Small intestine (tissue), 16 donors: ENCODE results near the gene NRN1L. TPM values are rescaled to one million over a fixed set of nuclear protein-coding genes. Genes with fewer than 3 reads are reported as not detected.
"Not testable (repeated sequence)": the region's sequence is repeated elsewhere in the genome, so short reads cannot be mapped to it uniquely, and the experiment has no call there.

Experiments used
- DNase-seq, 2 donors: peaks; one replicate each; pipeline versions ENCODE4 v3.0.0 to v3.0.0-alpha.2; 2013
- FAIRE-seq: peaks from 2 replicates; lab custom pipeline; 2012; peaks lifted over from hg19 to GRCh38; lab: Jason Lieb, UNC
- H3K27ac ChIP-seq, 3 donors: one replicate each; pipeline ENCODE4 v1.5.1; 2013; ENCODE audit warnings: low read length in 2 of 3, mild to moderate bottlenecking in 2 of 3, control low read depth in 1 of 3, inconsistent platforms in 1 of 3, low read depth in 1 of 3, moderate library complexity in 1 of 3
- H3K27me3 ChIP-seq, 3 donors: one replicate each; pipeline ENCODE4 v1.6.1; 2013; ENCODE audit warnings: low read length in 3 of 3, inconsistent platforms in 1 of 3; ENCODE audit not compliant: control insufficient read depth in 3 of 3, insufficient read depth in 3 of 3
- H3K36me3 ChIP-seq, 3 donors: one replicate each; pipeline ENCODE4 v1.6.1; 2013; ENCODE audit warnings: low read length in 3 of 3, inconsistent platforms in 1 of 3, low read depth in 1 of 3, mild to moderate bottlenecking in 1 of 3, moderate library complexity in 1 of 3; ENCODE audit not compliant: control insufficient read depth in 3 of 3, insufficient read depth in 2 of 3
- H3K4me1 ChIP-seq, 3 donors: one replicate each; pipeline ENCODE4 v1.6.1; 2013; ENCODE audit warnings: low read length in 2 of 3, inconsistent platforms in 1 of 3, low read depth in 1 of 3, mild to moderate bottlenecking in 1 of 3, moderate library complexity in 1 of 3; ENCODE audit not compliant: control insufficient read depth in 3 of 3, insufficient read depth in 2 of 3
- H3K4me3 ChIP-seq, 3 donors: one replicate each; pipeline ENCODE4 v1.5.1; 2013; ENCODE audit warnings: low read length in 3 of 3, control low read depth in 1 of 3, inconsistent platforms in 1 of 3, low read depth in 1 of 3, mild to moderate bottlenecking in 1 of 3, moderate library complexity in 1 of 3
- H3K9me3 ChIP-seq, 2 donors: one replicate each; pipeline ENCODE4 v1.6.1; 2013; ENCODE audit warnings: low read depth in 1 of 2, low read length in 1 of 2; ENCODE audit not compliant: control insufficient read depth in 2 of 2, insufficient read depth in 1 of 2
- WGBS, 3 donors: extraction: QIAGEN DNeasy Blood & Tissue Kit; methylation state at CpG; one replicate each; pipeline ENCODE4 v1.1.7; 2013; 5-methylcytosine and 5-hydroxymethylcytosine counted together
- long read RNA-seq, 10 donors: transcript quantifications; one replicate each; lab custom pipeline, GENCODE V29; 2026
- polyA plus RNA-seq, 4 donors: library from polyadenylated mRNA; stranded (reverse) in 3 of 4; unstranded in 1 of 4; fragments of 200-250 nt in 3 of 4; fragments of 120-200 nt in 1 of 4; gene quantifications; one replicate each; pipeline versions ENCODE4 v1.2.1 to v1.2.3, GENCODE V29; 2013
- donor health status: healthy with polysubstance abuse.
- donor health status: control.
- donor health status: control.
- donor health status: Bipolar disorder and iron deficiency.
- donor health status: healthy.

Gene NRN1L
- 1 to 10 TPM in 3 of 4 donors, under 1 TPM in 1; 0.69 to 6.0 (median 2.0) TPM for polyA plus RNA-seq
- long read RNA-seq, donor 1, result 0 reads
- long read RNA-seq, donor 2, result 0 reads
- long read RNA-seq, donor 3, result 0 reads
- long read RNA-seq, donor 4, result 0 reads
- long read RNA-seq, donor 5, result 0 reads
- long read RNA-seq, donor 6, result 0 reads
- long read RNA-seq, donor 7, partial matches to known transcripts, result 0 of 2 reads
- long read RNA-seq, donor 7, other reads (novel, unspliced or antisense), result 0 of 2 reads
- long read RNA-seq, donor 8, result 0 reads
- long read RNA-seq, donor 9, result 0 reads
- long read RNA-seq, donor 10, result 0 reads

GRCh38 chr16:67884684-67885083 is at the start of gene NRN1L:
NRN1L (plus strand) TSS chr16:67884885; CDS start chr16:67884904, 19 bp downstream.
- peaks cover 0 to 24% (median 0%) of the 10 kb centered on the region in 3 donors for H3K4me1 ChIP-seq
- peaks cover 9 to 79% (median 28%) of the 10 kb centered on the region in 3 donors for H3K36me3 ChIP-seq
- no peaks in the 10 kb centered on the region for H3K27me3 ChIP-seq
- FAIRE-seq (no peak), DNase-seq (peak; percentile 31 to 57)
- H3K4me3 ChIP-seq, result no peak within 1 kb of the TSS
- 53 to 73% (median 61%) methylated on average over 22 of the region's 22 CpGs for WGBS, 3 donors
- peak within 1 kb of the TSS in 2 of 3 donors; percentile 36 to 82 for H3K27ac ChIP-seq
- no peaks in the 10 kb centered on the region for H3K9me3 ChIP-seq

GRCh38 chr16:67837190-67837589 is 47.5 kb upstream of the NRN1L start:
- not testable (repeated sequence) for H3K27ac ChIP-seq, H3K4me3 ChIP-seq, H3K36me3 ChIP-seq, H3K27me3 ChIP-seq, H3K4me1 ChIP-seq, H3K9me3 ChIP-seq, FAIRE-seq
- peak; percentile 32 to 73 for DNase-seq
- WGBS, 3 donors, result 25 to 70% (median 37%) methylated on average over 7 to 10 of the region's 10 CpGs

GRCh38 chr16:67837811-67838210 is 46.9 kb upstream of the NRN1L start:
- 72 to 84% (median 72%) methylated on average over 2 of the region's 2 CpGs for WGBS, 3 donors
- H3K9me3 ChIP-seq, result no peaks in the 10 kb centered on the region
- no peaks in the 10 kb centered on the region for H3K36me3 ChIP-seq
- H3K4me3 ChIP-seq, result no peak overlapping the region
- DNase-seq (no peak), FAIRE-seq (no peak)
- no peak overlapping the region for H3K27ac ChIP-seq
- H3K27me3 ChIP-seq, result no peaks in the 10 kb centered on the region
- peaks cover 0 to 3% (median 3%) of the 10 kb centered on the region in 3 donors for H3K4me1 ChIP-seq

GRCh38 chr16:67841198-67841815 is 43.4 kb upstream of the NRN1L start:
- H3K27ac ChIP-seq, result peak overlapping the region in 2 of 3 donors; percentile 95 to 99
- H3K9me3 ChIP-seq, result no peaks in the 10 kb centered on the region
- peak overlapping the region in 2 of 3 donors; percentile 77 to 92 for H3K4me3 ChIP-seq
- FAIRE-seq, result no peak
- peaks cover 0 to 9% (median 0%) of the 10 kb centered on the region in 3 donors for H3K36me3 ChIP-seq
- H3K27me3 ChIP-seq, result no peaks in the 10 kb centered on the region
- 44 to 50% (median 47%) methylated on average over 17 of the region's 17 CpGs for WGBS, 3 donors
- no peak for DNase-seq
- peaks cover 13 to 28% (median 15%) of the 10 kb centered on the region in 3 donors for H3K4me1 ChIP-seq

- Histone ChIP-seq H3K36me3 (peaks cover 0 to 9% (median 0%) of the 10 kb centered on the region in 3 donors), H3K27me3 (no peaks in the 10 kb centered on the region), H3K27ac (peak within 1 kb of the TSS; percentile 93 to 99 (median 95)), H3K4me1 (peaks cover 13 to 28% (median 15%) of the 10 kb centered on the region in 3 donors), H3K9me3 (no peaks in the 10 kb centered on the region), H3K4me3 (peak within 1 kb of the TSS; percentile 53 to 92 (median 77))
- no peak for FAIRE-seq
- WGBS, 3 donors, result 0 to 1% (median 0%) methylated on average over 60 to 83 of the region's 83 CpGs
- peak; percentile 96 to 98 for DNase-seq
Observed at GRCh38 chr16:67841816-67842508, 42.7 kb upstream of the NRN1L start, which contains the start of gene THAP11. THAP11 (plus strand) TSS chr16:67842320; CDS start chr16:67842555, 235 bp downstream.

DNA sequence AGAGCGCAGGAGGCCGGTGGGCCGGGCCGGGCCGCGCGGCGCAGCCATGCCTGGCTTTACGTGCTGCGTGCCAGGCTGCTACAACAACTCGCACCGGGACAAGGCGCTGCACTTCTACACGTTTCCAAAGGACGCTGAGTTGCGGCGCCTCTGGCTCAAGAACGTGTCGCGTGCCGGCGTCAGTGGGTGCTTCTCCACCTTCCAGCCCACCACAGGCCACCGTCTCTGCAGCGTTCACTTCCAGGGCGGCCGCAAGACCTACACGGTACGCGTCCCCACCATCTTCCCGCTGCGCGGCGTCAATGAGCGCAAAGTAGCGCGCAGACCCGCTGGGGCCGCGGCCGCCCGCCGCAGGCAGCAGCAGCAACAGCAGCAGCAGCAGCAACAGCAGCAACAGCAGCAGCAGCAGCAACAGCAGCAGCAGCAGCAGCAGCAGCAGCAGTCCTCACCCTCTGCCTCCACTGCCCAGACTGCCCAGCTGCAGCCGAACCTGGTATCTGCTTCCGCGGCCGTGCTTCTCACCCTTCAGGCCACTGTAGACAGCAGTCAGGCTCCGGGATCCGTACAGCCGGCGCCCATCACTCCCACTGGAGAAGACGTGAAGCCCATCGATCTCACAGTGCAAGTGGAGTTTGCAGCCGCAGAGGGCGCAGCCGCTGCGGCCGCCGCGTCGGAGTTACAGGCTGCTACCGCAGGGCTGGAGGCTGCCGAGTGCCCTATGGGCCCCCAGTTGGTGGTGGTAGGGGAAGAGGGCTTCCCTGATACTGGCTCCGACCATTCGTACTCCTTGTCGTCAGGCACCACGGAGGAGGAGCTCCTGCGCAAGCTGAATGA is 42.0 kb upstream of the NRN1L start:
- Histone ChIP-seq H3K4me1 (peaks cover 14 to 28% (median 15%) of the 10 kb centered on the region in 3 donors), H3K36me3 (peaks cover 0 to 9% (median 0%) of the 10 kb centered on the region in 3 donors), H3K4me3 (peak overlapping the region; percentile 53 to 77 (median 57)), H3K27ac (peak overlapping the region; percentile 25 to 95 (median 93)), H3K27me3 (no peaks in the 10 kb centered on the region), H3K9me3 (no peaks in the 10 kb centered on the region)
- FAIRE-seq (no peak), DNase-seq (peak; percentile 43 to 81)
- 0 to 1% (median 0%) methylated on average over 46 to 67 of the region's 67 CpGs for WGBS, 3 donors

- Histone ChIP-seq H3K9me3 (no peaks in the 10 kb centered on the region), H3K27ac (peak overlapping the region; percentile 25 to 95 (median 93))
Observed at GRCh38 chr16:67843343-67843765, 41.3 kb upstream of the NRN1L start.

More at GRCh38 chr16:67843343-67843765, 41.3 kb upstream of the NRN1L start:
- DNase-seq, result peak in 1 of 2 donors; percentile 39
- WGBS, 3 donors, result 3 to 10% (median 6%) methylated on average over 11 of the region's 11 CpGs
- Histone ChIP-seq H3K27me3 (no peaks in the 10 kb centered on the region), H3K4me1 (peaks cover 15 to 34% (median 17%) of the 10 kb centered on the region in 3 donors), H3K36me3 (peaks cover 0 to 9% (median 0%) of the 10 kb centered on the region in 3 donors), H3K4me3 (peak overlapping the region; percentile 53 to 77 (median 57))
- no peak for FAIRE-seq
